GM20000 (cell line): ENCODE results near the gene BTD.

Source experiments
- DNase-seq: peaks from one replicate; pipeline ENCODE4 v3.0.0; 2012; ENCODE audit warnings: low spot score
- CTCF ChIP-seq: IDR thresholded peaks from 2 replicates; pipeline ENCODE4 v1.5.1; 2012; ENCODE audit warnings: mild to moderate bottlenecking, control low read depth; ENCODE audit errors: extremely low read depth, missing control alignments

Gene BTD

GRCh38 chr3:15638193-15638890 lies 36.8 kb downstream of the BTD start:
- DNase-seq: no peak
- no peak for TF ChIP-seq CTCF

DNA sequence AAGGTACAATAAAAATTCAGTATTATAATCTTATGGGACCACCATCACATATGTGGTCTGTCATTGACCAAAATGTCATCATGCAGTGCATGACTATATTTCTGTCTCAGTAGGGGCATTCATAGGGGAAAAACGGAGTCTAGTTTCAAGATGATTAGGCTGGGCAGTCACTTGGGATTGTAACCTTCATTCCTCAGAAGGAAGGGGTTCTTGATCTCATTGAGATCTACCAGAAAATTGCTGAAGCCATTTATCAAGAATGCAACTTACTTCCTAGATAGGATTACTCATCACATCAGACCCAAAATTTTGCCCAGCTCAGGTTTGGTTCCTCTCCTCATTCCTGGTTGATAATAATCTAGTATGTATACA lies 37.3 kb downstream of the BTD start:
- TF ChIP-seq CTCF: no peak
- no peak for DNase-seq

DNA sequence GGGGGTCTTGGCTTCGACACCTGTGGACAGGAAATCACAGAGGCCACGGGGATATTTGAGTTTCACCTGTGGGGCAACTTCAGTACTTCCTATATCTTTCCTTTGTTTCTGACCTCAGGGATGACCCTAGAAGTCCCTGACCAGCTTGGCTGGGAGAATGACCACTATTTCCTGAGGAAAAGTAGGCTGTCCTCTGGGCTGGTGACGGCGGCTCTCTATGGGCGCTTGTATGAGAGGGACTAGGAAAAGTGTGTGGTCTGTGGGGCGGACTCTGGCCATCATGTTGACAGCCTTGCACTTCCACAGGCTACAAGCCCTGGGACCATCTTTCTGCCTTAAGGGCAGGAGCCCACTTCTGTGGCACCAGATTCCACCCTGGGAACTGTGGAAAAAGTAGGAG lies 43.7 kb downstream of the BTD start:
- TF ChIP-seq CTCF: no peak
- no peak for DNase-seq

- no peak for DNase-seq
- no peak for TF ChIP-seq CTCF
Observed at GRCh38 chr3:15645740-15646501, 44.4 kb downstream of the BTD start.

DNA sequence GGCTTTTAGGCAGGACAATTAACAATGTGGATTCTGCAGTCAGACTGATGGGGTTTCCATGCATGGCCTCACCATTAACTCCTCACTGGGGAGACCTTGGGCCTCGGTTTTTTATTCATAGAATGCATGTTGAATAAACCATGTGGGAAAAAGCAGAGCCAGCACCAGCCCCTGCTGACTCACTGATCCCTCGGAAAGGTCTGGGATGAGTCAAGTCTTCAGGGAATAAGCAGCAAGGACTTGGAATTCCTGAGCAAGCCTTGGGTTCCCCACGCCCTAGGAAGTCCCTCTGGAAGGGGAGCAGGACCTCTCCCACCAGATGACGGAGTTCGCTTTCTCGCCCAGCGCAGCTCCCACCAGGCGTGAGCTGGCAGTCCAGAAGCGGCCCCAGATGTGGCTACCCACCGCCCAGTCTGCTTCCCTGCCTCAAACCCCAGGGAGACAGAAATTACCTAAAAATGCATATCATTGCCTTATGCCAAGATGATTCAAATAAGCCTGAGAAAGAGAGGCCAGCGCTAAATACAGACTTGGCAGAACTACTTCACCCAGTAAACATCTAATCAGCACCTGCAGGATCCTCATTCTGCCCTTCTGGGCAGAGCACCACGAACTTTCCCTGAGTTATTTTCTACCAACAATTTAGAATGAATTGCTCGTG lies 45.4 kb downstream of the BTD start:
- no peak for DNase-seq

GRCh38 chr3:15647611-15648167 lies 46.1 kb downstream of the BTD start:
- TF ChIP-seq CTCF: no peak
- peak; percentile 61 for DNase-seq

More for the DNA sequence above, 45.4 kb downstream of the BTD start:
- no peak for TF ChIP-seq CTCF

- DNase-seq: no peak
- TF ChIP-seq CTCF: no peak
Observed at GRCh38 chr3:15649341-15649740, 47.8 kb downstream of the BTD start.
